Ovary (tissue), 3 donors: Measurements from ENCODE around the gene NOP9.

ENCODE experiments used
- CTCF ChIP-seq, 3 donors: fragments of 450-650 bp in 2 of 3; fragments of 200-600 bp in 1 of 3; IDR thresholded peaks; one replicate each; pipeline versions ENCODE4 v1.5.1 to v1.8.0; 2016 to 2022; ENCODE audit warnings: antibody characterized with exemption in 3 of 3, mild to moderate bottlenecking in 1 of 3
- EP300 ChIP-seq: sonication (generic); formaldehyde crosslinking; IDR thresholded peaks from one replicate; pipeline ENCODE4 v1.6.1; 2017; ENCODE audit warnings: antibody characterized with exemption
- POLR2A ChIP-seq: fragments of 450-650 bp; IDR thresholded peaks from one replicate; pipeline ENCODE4 v1.6.1; 2017; ENCODE audit warnings: antibody characterized with exemption, mild to moderate bottlenecking, moderate library complexity
- donor health status: DM: no; HTN: no; CAD: no.

- TF ChIP-seq POLR2A, result no peak
- no peak for TF ChIP-seq CTCF (IDR thresholded peaks at IDR 0.05)
- no peak for TF ChIP-seq EP300
Measured at GRCh38 chr14:24311837-24312615, 12.4 kb downstream of the NOP9 start.
